ENCODE data around the gene NEDD4. TPM values are rescaled to one million over a fixed set of nuclear protein-coding genes. Genes with fewer than 3 reads are reported as not detected.

The NEDD4 gene
- total and polyA plus RNA-seq, 2 of the 4 experiments (the other 2 are of a cell fraction), result 27.4 to 80.7 TPM

DNA sequence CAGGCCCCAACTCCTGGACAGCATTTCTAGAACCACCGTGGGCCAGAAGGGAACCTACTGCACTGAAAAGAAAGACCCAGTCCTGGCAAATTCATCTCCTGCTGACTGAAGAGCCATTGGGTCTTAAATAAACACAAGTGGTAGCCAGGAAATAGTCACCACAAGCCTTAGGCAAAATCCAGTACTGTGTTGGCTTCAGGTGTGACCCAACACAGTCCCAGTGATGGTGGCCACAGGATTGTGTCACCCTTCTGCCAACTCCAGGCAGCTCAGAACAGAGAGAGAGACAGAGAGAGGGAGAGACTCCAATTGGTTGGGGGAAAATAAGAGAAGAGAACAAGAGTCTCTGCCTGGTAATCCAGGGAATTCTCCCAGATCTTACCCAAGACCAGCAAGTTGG lies 23.1 kb downstream of the NEDD4 start:
- Histone ChIP-seq H2AK5ac (ENCODE audit: low read depth, low read length) (no peak overlapping the region), H2BK120ac (ENCODE audit: low read depth, low read length) (no peak overlapping the region), H3K4ac (ENCODE audit: low read depth, low read length) (no peak overlapping the region), H4K20me1 (ENCODE audit: insufficient read depth, low read length) (peaks cover 8% of the 10 kb centered on the region; the same call in 1 of the 2 replicates), H4K5ac (ENCODE audit: low read depth, low read length) (no peak overlapping the region), H3K79me1 (ENCODE audit: low read depth in 1 of 2, low read length in 2 of 2) (peaks cover 7 to 48% of the 10 kb centered on the region in 2 experiments; a peak in 3 of 4 replicates), H3K9me1 (ENCODE audit: insufficient read depth, low read length) (peaks cover 5% of the 10 kb centered on the region; the same call in 1 of the 2 replicates), H3K56ac (ENCODE audit: extremely low read depth, insufficient read depth, low read length) (no peak overlapping the region), H3K4me1 (ENCODE audit: control insufficient read depth, insufficient read depth, low read length) (peaks cover 2% of the 10 kb centered on the region; the same call in 1 of the 2 replicates), H2AK9ac (replicated peaks; ENCODE audit: low read depth, low read length, poor library complexity) (no peak overlapping the region), H3K9ac (ENCODE audit: low read depth, low read length) (no peak overlapping the region), H3K23ac (ENCODE audit: low read depth, low read length) (no peak overlapping the region), H2BK5ac (ENCODE audit: low read depth, low read length, poor library complexity, severe bottlenecking) (no peak overlapping the region), H3K27ac (ENCODE audit: insufficient read depth, low read length) (no peak overlapping the region), H3K4me2 (ENCODE audit: low read depth, low read length) (no peak overlapping the region), H3K14ac (replicated peaks; ENCODE audit: low read depth, low read length) (no peak overlapping the region), H3K18ac (ENCODE audit: low read depth, low read length) (no peak overlapping the region), H3K27me3 (ENCODE audit: control insufficient read depth, insufficient read depth, low read length) (no peaks in the 10 kb centered on the region), H2BK15ac (ENCODE audit: low read depth, low read length) (no peak overlapping the region), H4K91ac (ENCODE audit: insufficient read depth, low read depth, low read length) (no peak overlapping the region), H3K9me3 (ENCODE audit: control insufficient read depth, insufficient read depth, low read length) (no peaks in the 10 kb centered on the region), H3K4me3 (ENCODE audit: insufficient read depth, low read depth, low read length) (no peak overlapping the region), H4K8ac (ENCODE audit: low read depth in 2 of 2, low read length in 2 of 2) (no peak overlapping the region), H2AFZ (replicated peaks; ENCODE audit: low read length, poor library complexity) (no peak overlapping the region), H3K36me3 (ENCODE audit: control insufficient read depth, insufficient read depth, low read length) (peaks cover under 1% of the 10 kb centered on the region; the same call in 1 of the 2 replicates), H2BK20ac (ENCODE audit: low read depth, low read length) (no peak overlapping the region)
- ATAC-seq (ENCODE audit: low read depth) (no peak), DNase-seq (no peak)
- no CpG with 5 or more reads among the region's 1 CpG for WGBS, 2 experiments (ENCODE audit: extremely low coverage in 2 of 2, insufficient read length in 1 of 2)
- dilution Hi-C loops (cut with HindIII; ENCODE audit: low sequenced_read_pairs, unreplicated experiment), result no loop called here
- ChIA-PET POLR2A (ENCODE audit: unreplicated experiment) (no interaction called here), CTCF (no interaction called here)
- TF ChIP-seq NFE2L2 (IDR thresholded peaks at IDR 0.05; ENCODE audit: low read depth, low read length) (no peak), RCOR1 (IDR thresholded peaks at IDR 0.05; ENCODE audit: insufficient replicate concordance, low read length) (no peak), MAZ (IDR thresholded peaks at IDR 0.05; ENCODE audit: borderline replicate concordance, low read depth, low read length) (no peak), FOS (IDR thresholded peaks at IDR 0.05; ENCODE audit: low read depth, low read length) (no peak), MXI1 (IDR thresholded peaks at IDR 0.05; ENCODE audit: borderline replicate concordance, low read depth, low read length) (no peak), CHD1 (IDR thresholded peaks at IDR 0.05; ENCODE audit: low read depth, low read length) (no peak), POLR2A (IDR thresholded peaks at IDR 0.05; ENCODE audit: low read depth, low read length) (no peak), RAD21 (IDR thresholded peaks at IDR 0.05; ENCODE audit: low read length) (no peak), USF2 (IDR thresholded peaks at IDR 0.05; ENCODE audit: low read depth, low read length) (no peak), CEBPB (IDR thresholded peaks at IDR 0.05; ENCODE audit: low read depth, low read length) (no peak), RFX5 (IDR thresholded peaks at IDR 0.05; ENCODE audit: low read depth, low read length) (no peak), MAFK (IDR thresholded peaks at IDR 0.05; ENCODE audit: low read depth, low read length) (no peak), ELK1 (IDR thresholded peaks at IDR 0.05; ENCODE audit: borderline replicate concordance, low read depth, low read length) (no peak), BHLHE40 (IDR thresholded peaks at IDR 0.05; ENCODE audit: low read depth, low read length) (no peak), SMC3 (IDR thresholded peaks at IDR 0.05; ENCODE audit: low read depth, low read length) (no peak)
- TF ChIP-seq, protein P1, sequence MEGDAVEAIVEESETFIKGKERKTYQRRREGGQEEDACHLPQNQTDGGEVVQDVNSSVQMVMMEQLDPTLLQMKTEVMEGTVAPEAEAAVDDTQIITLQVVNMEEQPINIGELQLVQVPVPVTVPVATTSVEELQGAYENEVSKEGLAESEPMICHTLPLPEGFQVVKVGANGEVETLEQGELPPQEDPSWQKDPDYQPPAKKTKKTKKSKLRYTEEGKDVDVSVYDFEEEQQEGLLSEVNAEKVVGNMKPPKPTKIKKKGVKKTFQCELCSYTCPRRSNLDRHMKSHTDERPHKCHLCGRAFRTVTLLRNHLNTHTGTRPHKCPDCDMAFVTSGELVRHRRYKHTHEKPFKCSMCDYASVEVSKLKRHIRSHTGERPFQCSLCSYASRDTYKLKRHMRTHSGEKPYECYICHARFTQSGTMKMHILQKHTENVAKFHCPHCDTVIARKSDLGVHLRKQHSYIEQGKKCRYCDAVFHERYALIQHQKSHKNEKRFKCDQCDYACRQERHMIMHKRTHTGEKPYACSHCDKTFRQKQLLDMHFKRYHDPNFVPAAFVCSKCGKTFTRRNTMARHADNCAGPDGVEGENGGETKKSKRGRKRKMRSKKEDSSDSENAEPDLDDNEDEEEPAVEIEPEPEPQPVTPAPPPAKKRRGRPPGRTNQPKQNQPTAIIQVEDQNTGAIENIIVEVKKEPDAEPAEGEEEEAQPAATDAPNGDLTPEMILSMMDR (conservative IDR thresholded peaks at IDR 0.05; ENCODE audit: low read depth, low read length), result no peak
- intact Hi-C loops (cut with micrococcal nuclease), result no loop called here
- BruUV-seq (replicated peaks), result no TSS peak
- in situ Hi-C loops (cut with MboI; ENCODE audit: low sequenced_read_pairs), result no loop called here

Data from IMR-90 (cell line).